HG03039 (cell line): ENCODE results near the gene CAPN15.
"Not testable (repeated sequence)": the region's sequence is repeated elsewhere in the genome, so short reads cannot be mapped to it uniquely, and the experiment has no call there.

Experiments
- ATAC-seq: cut with Tn5 transposase; IDR thresholded peaks from one replicate; pipeline ENCODE4 v1.9.1; 2021; ENCODE audit warnings: mild to moderate bottlenecking, moderate library complexity; ENCODE audit not compliant: unreplicated experiment

CAPN15 gene

DNA sequence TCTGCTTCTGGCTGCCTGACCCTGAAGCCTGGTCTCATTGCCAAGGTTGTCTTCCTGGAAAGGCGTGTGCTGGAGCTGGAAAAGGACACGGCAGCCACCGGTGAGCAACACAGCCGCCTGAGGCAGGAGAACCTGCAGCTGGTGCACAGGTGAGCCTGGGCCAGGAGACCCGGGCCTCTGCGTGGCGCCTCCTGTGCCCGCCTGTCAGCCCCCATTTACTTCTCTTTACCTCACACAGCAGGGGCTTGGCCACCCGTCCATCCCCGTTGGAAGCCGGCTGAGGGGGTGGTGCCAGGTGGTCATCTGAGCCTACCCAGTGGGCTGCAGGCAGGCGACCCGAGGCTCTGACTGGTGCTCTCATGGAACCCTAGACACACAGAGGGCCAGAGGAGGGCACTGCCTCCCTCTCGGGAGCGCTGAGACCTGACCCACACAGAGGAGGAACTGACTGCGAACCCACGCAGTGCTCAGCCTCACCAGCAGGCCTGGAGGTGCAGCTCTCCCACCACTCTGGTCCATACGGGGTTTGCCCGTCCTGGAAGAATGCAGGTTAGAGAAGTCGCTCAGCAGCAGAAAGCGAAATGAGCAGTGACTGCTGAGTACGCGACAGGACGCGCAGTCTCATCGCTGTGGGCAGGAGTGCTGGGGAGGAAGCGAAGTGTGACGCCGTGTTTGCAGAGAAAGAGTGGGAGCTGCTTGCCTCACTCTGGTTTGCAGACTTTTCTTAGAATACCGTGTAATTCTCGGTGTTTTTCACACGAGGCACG lies 21.9 kb upstream of the CAPN15 start:
- ATAC-seq = no peak

DNA sequence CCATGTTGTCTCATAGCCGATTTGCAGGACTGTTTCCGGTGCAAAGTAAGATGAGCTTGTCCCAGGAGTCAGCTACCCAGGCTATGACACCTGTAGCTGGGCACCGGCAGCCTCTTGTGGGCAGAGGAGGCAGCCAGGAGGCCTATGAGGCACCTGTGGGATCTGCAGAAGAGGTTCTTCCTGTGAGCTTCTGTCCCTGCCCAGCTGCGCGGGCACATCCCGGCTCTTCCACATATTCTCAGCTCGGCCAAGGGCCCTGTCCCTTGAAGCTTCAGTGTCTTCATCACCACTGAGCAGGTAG lies 21.3 kb upstream of the CAPN15 start:
- no peak for ATAC-seq

DNA sequence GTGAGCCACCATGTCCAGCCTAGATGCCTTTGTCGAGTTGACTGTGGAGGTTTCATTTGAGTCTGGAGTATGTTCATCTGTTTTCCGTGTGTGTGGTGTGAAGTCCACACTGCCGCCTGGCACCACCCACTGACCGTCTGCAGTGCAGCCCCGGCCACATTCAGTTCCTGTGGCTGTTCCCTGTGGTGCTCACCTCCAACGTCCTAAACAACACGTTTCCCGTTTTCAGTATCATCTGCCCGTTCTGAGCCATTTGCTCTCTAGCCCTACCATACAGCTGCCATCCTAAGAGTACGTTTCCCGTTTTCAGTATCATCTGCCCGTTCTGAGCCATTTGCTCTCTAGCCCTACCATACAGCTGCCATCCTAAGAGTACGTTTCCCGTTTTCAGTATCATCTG lies 20.0 kb upstream of the CAPN15 start:
- not testable (repeated sequence) for ATAC-seq

DNA sequence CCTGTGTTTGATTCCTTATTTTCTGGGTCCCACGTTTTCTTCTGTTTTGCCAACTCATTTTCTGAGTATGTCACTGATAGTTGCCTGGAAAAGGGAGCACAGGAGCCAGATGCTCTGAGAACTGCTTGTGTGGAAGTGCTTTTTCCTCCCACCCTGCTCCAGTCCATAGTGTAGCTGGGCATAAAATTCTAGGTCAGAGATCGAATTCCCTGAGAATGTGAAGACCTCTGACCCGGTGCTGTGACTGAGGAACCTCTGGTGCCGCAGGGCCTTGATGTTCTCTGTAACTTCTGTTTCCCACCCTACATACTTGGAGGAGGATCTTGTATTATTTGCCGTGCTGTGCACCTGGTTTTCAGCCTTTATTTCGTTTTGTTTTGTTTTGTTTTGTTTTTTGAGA lies 19.5 kb upstream of the CAPN15 start:
- ATAC-seq = no peak

DNA sequence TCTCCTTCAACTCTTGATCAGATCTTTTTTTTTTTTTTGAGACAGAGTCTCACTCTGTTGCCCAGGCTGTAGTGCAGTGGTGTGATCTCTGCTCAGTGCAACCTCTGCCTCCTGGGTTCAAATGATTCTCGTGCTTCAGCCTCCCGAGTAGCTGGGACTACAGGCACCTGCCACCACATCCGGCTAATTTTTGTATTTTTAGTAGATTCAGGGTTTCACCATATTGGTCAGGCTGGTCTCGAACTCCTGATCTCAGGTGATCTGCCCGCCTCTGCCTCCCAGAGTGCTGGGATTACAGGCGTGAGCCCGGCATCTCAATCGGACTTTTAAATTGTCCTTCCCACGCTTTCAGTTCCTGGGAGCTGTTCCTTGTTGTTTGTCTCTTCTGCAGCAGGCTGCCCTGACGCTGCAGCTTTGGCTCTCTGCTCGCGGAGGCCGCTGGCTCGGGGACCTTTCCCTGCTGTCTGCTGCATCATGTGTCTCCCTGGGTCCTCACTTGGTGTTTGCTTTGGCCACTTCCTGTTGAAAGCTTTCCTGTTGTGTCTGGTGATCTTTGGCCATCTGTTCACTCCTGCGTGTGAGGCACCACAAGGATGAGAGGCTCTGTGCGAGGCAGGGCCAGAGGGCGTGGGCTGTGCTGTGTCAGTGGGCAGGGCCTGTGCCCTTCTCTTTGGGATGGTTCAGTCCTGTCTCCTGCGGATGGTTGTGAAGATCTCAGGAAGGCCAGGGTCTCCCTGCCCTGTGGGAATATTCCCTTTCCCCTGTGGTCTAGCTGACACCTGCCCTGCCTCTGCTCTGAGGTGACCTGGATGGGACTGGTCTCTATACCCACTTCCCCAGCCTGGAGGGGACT lies 18.4 kb upstream of the CAPN15 start:
- ATAC-seq = no peak

DNA sequence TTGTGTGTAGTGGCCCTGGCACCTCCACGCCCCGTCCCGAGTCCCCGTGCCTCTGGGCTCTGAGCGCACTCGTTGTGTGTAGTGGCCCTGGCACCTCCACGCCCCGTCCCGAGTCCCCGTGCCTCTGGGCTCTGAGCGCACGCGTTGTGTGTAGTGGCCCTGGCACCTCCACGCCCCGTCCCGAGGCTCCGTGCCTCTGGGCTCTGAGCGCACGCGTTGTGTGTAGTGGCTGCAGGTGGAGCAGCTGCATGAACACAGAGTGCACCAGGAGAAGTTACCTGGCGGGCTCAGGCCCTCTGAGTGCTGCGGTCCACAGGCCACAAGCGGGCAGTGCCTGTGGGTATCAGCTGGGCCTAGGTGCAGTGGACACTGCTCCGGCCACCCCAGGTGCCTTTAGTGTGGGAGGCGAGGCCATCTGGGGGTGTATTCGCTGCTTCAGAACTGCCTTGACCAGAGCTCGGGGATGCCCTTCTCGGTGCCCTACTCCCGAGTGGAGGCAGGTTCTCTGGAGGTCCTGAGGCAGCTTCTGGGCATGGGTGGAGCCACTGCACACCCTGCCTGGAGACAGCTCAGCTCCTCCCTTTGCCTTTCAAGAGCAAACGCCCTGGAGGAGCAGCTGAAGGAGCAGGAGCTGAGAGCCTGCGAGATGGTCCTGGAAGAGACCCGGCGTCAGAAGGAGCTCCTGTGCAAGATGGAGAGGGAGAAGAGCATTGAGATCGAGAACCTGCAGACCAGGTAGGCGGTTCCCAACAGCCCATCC lies 17.3 kb upstream of the CAPN15 start:
- no peak for ATAC-seq

DNA sequence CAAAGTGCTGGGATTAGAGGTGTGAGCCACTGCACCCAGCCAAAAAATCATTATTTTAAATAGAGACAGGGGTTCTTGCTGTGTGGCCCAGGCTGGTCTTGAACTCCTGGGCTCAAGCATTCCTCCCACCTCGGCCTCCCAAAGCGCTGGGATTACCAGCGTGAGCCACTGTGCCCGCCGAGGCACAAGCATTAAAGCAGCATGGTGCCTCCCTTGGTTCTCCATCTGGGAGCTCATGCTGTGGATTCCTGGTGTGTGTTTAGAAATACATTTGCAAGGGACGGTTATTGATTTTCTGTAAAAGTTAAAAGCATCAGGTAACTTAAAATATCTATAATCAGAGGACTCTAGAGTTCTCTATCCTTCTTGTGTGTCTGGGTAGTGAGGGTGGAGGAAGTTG lies 14.7 kb upstream of the CAPN15 start:
- ATAC-seq = no peak

DNA sequence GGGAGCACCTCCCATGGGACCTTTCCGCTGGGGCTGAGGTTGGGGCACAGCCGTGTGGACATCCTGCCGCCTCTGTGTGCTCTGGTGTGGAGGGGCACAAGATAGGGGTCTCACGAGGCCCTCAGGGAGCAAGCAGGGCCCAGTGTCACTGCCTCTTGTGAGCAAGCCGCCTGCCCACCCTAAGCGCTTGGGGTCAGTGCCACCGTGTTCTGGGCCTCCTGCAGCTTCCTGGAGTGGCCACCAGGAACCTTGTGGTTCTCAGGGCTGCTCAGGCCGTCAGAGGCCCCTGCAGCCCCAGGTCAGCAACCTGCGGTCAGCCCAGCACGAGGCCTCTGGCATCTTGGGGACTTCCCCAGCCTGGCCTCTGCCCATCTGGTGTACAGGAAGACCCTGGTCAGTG lies 13.6 kb upstream of the CAPN15 start:
- ATAC-seq = no peak

DNA sequence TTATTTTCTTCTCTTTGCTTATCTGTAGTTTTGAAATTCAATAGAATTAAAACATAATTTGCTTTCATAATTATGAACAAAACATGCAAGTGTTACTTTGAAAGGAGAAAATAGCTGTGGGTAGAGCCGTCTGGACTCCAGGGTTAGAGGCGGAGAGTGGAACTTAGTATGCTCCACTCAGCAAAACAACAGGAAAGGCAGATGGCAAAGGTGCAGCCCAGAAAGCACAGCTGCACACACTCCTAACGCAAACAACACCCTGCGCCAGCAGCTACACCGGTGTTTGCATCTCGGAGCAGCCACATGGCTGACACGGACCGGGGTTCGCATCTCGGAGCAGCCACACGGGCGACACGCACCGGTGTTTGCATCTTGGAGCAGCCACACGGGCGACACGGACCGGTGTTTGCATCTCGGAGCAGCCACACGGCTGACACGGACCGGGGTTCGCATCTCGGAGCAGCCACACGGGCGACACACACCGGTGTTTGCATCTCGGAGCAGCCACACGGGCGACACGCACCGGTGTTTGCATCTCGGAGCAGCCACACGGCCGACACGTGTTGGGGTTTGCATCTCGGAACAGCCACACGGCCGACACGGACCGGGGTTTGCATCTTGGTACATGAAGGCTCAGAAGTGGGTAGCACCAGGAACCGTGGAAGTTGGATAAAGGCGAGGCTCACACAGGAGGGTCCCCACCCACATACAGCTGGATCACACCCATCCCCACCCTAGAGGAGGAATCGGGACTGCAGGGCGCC lies 12.2 kb upstream of the CAPN15 start:
- ATAC-seq = no peak

DNA sequence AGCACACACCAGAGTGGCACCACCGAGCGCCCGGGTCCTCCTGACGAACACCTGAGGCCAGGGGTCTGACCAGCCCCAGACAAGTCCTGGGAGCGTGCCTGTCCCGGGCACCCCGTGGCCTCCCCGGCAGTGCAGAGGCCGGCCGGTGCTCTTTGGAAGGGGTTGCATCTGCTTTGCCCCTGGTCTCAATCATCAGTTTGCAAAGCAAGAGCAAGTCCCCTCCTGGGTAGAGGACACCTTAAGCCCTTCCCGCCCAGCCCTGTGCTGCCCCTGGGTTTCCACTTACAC lies 11.6 kb upstream of the CAPN15 start:
- ATAC-seq = no peak

DNA sequence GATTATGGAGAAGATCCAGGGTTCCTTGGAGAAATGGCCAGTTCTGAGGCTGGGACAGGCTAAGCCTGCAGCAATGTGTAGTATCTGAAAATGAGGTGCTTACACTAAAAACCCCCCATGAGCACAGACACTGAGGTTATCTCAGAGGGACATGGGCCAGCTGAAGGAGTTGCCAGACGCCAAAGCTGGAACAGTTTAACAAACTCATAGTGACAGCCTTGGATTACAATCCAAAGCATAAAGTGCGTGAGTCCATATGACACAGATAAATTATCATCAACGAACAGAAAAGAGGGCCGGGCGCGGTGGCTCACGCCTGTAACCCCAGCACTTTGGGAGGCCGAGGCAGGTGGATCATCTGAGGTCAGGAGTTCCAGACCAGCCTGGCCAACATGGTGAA lies 11.2 kb upstream of the CAPN15 start:
- ATAC-seq = no peak

DNA sequence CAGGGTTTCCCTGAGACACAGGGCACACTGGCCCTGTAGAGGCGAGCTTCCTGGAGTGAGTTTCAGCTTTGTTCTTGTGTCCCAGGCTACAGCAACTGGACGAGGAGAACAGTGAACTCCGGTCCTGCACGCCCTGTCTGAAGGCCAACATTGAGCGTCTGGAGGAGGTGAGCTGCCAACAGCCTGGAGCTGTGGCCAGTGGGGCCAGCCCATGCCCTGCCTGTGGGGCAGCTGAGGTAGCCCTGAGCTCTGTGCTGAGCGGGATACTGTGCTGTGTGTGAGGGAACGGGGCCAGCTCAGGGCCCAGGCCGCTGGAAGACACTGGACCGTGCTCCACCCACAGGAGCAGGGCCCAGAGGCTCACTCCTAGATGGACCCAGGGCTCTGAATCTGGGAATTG lies 8.7 kb upstream of the CAPN15 start:
- ATAC-seq = no peak

DNA sequence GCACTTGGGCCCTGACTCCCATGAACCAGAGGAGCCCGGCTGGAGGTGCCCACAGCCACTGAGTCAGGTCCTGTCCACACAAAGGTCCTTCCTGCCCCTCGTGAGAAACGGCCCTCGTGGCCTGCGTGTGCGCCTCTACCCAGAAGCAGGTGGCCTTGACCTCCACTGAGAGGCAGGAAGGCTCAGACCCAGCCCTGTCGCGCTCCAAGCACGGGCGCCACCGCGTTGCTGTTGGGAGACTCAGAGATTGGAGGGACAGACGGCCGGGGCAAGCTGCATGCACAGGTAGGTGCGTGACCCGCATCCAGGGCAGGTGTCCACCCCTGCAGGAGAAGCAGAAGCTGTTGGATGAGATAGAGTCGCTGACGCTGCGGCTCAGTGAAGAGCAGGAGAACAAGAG lies 8.1 kb upstream of the CAPN15 start:
- ATAC-seq = no peak

DNA sequence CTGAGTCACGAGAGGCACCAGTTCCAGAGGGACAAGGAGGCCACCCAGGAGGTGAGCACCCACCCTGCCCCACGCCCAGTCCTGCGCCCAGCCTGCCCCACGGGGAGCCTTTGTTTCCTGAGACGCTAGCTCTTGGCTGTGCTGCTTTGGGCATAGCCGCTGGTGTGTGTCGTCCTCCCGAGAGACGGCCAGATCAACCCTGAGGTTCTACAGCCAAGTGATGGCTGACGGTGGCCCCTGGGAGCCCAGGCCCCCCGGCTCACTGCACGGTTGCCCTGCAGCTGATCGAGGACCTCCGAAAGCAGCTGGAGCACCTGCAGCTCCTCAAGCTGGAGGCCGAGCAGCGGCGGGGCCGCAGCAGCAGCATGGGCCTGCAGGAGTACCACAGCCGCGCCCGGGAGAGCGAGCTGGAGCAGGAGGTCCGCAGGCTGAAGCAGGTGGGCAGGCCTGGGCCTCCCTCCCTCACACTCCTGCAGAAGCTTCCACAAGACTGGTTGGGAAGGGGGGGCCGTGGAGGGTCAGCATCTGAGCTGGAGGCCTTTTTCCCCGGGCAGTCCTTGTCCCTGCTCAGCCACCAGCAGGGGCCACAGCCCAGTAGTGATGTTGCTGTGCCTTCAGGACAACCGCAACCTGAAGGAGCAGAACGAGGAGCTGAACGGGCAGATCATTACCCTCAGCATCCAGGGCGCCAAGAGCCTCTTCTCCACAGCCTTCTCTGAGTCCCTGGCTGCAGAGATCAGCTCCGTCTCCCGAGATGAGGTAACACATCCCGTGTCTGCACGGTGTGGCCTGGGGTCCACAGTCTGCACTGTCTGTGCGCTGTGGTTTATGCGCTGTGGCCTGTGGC lies 7.4 kb upstream of the CAPN15 start:
- ATAC-seq = no peak

DNA sequence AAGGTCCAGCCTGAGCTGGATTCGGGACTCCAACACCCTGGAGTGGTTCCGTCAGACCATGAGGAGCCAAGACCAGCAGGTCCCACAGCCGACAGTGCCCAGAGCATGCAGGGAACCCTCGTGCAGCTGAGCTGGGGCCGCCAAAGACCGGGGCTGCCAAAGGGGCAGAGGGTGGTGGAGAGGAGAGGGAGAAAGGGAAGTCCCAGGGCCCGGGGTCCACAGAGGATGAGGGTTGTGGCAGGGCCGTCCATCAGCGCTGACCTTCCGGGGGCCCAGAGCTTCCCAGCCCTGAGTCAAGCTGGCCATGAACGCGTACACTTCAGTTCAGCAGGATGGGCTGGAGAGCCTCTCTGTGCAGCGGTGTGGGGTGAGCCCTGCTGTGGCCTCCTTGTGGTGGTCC lies 6.7 kb upstream of the CAPN15 start:
- ATAC-seq = no peak

DNA sequence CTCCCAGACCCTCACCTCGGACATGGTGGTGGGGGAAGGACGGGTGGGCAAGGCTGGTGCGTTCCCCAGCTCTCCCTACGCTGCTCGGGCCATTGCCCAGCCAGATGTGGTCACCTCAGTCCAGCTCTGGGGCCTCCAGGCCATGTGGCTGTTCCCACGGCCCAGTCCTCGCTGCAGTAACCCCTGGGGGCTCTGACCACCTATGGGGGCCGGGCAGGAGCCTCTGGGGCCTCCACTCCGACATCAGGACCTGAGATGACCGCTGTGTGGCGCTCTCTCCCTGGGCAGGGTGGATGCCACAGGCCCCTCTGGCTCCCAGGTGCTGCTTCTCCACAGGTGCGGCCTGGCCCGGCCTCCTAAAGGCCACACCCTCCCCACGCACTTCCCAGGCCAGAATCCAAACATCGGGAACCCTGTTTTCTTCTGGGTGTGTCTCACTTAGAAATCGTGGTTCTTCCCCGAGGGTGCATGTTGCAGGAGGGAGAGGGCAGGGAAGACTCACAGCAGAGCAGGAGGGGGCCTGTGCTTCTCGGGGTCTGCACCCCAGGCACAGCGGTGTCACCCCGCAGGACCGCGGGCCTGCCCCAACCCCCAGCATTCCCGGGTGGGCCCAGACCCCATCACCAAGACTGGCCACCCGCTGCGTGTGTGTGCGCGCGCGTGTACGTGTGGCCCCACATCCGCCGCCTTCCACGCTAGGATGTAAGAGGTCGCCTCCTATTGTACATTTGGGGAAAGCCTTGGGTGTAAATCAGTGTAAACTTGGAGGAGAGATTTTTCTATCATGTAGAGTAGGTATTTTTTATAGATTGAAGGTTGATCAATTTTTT lies 5.9 kb upstream of the CAPN15 start:
- ATAC-seq = no peak

DNA sequence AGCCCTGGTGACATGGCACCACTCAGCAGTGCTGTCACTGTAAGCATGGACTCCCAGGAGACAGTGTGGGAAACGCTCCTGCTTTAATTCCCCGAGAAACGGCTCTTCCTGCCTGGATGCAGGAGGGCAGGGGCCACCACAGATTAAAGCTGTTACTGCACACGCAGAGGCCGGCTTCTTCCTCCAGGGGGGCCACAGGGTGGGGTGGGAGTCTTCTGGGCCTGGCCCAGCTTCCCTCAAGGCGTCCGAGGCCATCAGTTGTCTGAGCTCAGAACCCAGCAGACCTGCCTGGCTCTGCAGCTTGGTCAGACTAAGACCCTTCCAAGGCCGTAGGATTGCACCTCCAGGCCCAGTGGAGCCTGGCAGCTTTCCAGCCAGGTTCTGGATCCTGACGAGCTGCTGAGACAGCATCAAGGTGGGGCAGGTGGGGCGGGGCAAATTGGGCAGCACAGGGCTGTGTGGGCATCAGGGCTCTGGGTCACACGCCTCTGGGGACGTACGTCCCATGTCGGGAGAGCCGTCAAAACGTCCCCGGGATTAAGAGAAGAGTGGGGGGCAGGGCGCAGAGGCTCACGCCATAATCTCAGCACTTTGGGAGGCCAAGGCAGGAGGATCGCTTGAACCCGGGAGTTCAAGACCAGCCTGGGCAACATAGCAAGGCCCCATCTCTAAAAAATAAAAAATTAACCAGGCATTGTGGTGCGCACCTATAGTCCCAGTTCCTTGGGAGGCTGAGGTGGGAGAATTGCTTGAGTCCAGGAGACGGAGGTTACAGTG lies 5.0 kb upstream of the CAPN15 start:
- no peak for ATAC-seq

DNA sequence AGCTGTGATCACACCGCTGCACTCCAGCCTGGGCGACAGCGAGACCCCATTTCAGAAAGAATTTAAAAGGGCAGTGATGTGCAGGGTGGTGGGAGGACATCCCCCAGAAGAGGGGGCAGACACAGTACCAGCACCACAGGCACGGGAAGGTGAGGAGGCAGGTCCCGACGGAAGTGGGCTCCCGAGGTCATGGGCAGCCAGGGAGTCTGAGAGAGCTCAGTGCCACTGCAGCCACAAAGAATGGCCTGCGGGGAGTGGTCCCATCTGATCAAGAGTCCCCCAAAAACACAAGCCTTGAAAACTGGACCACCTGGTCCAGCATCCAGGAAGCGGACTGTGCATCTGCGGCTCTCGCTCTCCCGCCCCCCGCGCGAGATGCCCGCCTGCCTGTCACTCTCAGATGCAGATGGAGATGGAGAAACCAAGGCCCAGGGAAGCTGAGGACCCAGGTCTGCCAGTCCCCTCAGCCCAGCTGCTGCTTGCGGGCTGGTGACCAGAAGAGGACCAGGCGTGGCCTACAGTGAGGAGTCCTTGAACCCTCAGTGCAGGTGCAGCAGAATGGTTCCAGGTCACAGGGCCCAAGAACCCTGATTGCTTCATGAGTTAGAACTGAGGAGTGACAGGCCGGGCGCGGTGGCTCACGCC lies 4.3 kb upstream of the CAPN15 start:
- ATAC-seq = no peak
